ENCODE measurements around the gene BTNL3. TPM values are rescaled to one million over a fixed set of nuclear protein-coding genes. Genes with fewer than 3 reads are reported as not detected.
"Not testable (repeated sequence)": the region's sequence is repeated elsewhere in the genome, so short reads cannot be mapped to it uniquely, and the experiment has no call there.

BTNL3 gene
- total RNA-seq, 1 experiment from 2014 or later: not detected

DNA sequence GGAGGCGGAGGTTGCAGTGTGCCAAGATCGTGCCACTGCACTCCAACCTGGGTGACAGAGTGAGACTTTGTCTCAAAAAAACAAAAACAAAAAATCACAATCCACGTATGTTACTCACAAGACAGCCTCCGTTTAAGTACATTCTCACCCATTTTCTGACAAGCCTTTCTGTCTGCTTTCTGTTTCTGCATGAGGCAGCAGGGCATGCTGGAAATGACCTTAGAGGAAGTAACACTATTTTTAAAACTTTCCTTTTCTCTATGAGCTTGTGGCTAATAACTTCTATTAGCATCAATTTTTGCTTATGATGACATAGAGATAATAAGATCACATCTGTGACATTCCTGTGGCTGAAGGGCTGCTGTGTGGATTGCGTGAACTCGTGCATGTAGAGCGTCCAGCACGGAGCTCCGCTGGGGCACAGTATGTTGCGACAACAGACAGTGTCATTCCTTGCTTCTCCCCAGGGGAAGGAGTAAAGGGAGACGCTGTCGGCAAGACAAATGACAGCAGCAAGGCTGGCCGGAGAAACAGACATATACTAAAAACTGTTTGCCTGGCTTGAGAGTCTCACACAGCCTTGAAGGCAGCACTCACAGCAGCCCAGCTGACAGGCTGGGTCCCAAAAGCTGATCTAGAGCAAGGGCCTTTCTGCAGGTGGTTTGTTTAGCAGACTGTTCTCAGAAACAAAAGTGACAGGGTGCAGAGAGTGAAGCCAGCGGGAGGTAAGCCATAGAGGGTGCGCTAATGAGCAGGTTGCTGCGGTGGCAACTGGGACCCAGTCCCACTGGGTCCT lies 1.6 kb downstream of the BTNL3 start:
- no peaks in the 10 kb centered on the region for H3K36me3 ChIP-seq
- H3K27me3 ChIP-seq (replicated peaks): no peaks in the 10 kb centered on the region; the same call in 1 of the 2 replicates
- H3K4me1 ChIP-seq (replicated peaks): no peaks in the 10 kb centered on the region
- no peaks in the 10 kb centered on the region for H3K9me3 ChIP-seq (replicated peaks)
- no peak for DNase-seq (ENCODE audit: low read depth in 1 of 2, low spot score in 2 of 2)
- no peak overlapping the region for H3K27ac ChIP-seq
- no peak overlapping the region for H3K4me3 ChIP-seq

DNA sequence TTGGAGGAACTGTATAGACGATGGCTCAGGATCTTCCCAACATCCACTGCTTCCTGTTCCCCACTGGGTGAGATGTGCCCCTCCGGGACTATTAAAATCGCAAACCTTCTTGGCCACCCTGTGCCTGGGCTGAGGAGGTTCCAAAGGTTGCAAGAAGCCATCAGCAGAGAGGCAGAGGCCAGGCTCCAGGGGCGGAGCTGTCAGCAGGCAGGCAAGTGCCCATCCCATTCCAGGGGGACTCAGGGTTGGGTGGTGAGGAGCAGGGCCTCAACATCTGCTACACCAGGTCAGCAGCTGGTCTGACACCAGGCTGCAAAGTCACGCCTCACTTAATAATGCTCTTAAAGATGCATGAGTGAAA lies 2.2 kb downstream of the BTNL3 start:
- H3K9me3 ChIP-seq (replicated peaks): no peaks in the 10 kb centered on the region
- no peaks in the 10 kb centered on the region; the same call in 1 of the 2 replicates for H3K27me3 ChIP-seq (replicated peaks)
- H3K4me3 ChIP-seq: no peak overlapping the region
- H3K27ac ChIP-seq: no peak overlapping the region
- no peaks in the 10 kb centered on the region for H3K36me3 ChIP-seq
- DNase-seq (ENCODE audit: low read depth in 1 of 2, low spot score in 2 of 2): no peak
- H3K4me1 ChIP-seq (replicated peaks): no peaks in the 10 kb centered on the region

DNA sequence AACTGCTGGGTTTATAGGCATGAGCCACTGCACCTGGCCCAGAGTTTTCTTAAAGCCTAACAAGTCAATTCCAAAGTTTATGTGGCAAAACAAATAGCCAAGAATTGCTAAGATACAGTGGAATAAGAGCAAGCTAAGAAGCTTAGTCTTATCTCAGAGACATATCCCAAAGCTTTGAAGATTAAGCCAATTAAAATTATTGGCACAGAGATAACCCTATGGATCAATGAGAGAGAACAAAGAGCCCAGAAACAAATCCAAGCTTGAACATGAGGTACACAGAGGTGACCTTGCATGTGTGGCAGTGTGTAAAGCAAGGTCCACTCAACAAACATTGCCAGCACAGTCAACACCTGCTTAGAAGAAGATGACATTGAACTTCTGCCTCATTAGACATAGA lies 13.3 kb downstream of the BTNL3 start:
- Histone ChIP-seq H3K4me1 (replicated peaks) (no peaks in the 10 kb centered on the region), H3K9me3 (replicated peaks) (no peaks in the 10 kb centered on the region), H3K36me3 (no peaks in the 10 kb centered on the region), H3K27ac (no peak overlapping the region), H3K27me3 (replicated peaks) (peaks cover 3% of the 10 kb centered on the region; the same call in 1 of the 2 replicates), H3K4me3 (no peak overlapping the region)
- DNase-seq (ENCODE audit: low read depth in 1 of 2, low spot score in 2 of 2): no peak

DNA sequence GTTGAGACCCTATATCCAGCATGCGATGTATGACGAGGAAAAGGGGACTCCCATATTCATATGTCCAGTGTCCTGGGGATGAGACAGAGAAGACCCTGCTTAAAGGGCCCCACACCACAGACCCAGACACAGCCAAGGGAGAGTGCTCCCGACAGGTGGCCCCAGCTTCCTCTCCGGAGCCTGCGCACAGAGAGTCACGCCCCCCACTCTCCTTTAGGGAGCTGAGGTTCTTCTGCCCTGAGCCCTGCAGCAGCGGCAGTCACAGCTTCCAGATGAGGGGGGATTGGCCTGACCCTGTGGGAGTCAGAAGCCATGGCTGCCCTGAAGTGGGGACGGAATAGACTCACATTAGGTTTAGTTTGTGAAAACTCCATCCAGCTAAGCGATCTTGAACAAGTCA lies 17.1 kb downstream of the BTNL3 start:
- H3K27ac ChIP-seq: no peak overlapping the region
- H3K4me1 ChIP-seq (replicated peaks): no peaks in the 10 kb centered on the region
- H3K27me3 ChIP-seq (replicated peaks): no peaks in the 10 kb centered on the region
- DNase-seq (ENCODE audit: low read depth in 1 of 2, low spot score in 2 of 2): no peak
- no peaks in the 10 kb centered on the region for H3K9me3 ChIP-seq (replicated peaks)
- no peaks in the 10 kb centered on the region for H3K36me3 ChIP-seq
- H3K4me3 ChIP-seq: no peak overlapping the region

DNA sequence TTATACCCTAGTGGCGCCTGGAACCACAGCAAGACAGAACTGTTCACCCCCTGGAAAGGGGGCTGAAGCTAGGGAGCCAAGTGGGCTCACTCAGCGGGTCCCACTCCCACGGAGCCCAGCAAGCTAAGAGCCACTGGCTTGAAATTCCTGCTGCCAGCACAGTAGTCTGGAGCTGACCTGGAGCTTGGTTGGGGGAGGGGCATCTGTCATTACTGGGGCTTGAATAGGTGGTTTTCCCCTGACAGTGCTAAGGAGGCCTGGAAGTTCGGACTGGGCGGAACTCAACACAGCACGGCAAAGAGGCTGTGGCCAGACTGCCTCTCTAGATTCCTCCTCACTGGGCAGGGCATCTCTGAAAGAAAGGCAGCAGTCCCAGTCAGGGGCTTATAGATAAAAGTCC lies 19.5 kb downstream of the BTNL3 start:
- no peaks in the 10 kb centered on the region for H3K27me3 ChIP-seq (replicated peaks)
- H3K9me3 ChIP-seq (replicated peaks): no peaks in the 10 kb centered on the region
- H3K36me3 ChIP-seq: no peaks in the 10 kb centered on the region
- no peaks in the 10 kb centered on the region for H3K4me1 ChIP-seq (replicated peaks)
- DNase-seq (ENCODE audit: low read depth in 1 of 2, low spot score in 2 of 2): no peak
- H3K4me3 ChIP-seq: no peak overlapping the region
- H3K27ac ChIP-seq: no peak overlapping the region

DNA sequence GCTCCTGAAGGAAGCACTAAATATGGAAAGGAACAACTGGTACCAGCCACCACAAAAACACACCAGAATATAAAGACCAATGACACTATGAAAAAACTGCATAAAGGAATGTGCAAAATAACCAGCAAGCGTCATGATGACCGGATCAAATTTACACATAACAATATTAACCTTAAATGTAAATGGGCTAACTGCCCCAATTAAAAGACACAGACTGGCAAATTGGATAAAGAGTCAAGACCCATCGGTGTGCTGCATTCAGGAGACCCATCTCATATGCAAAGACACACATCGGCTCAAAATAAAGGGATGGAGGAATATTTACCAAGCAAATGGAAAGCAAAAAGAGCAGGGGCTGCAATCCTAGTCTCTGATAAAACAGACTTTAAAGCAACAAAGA lies 21.4 kb downstream of the BTNL3 start:
- H3K27me3 ChIP-seq (replicated peaks); H3K4me3 ChIP-seq; H3K27ac ChIP-seq; H3K36me3 ChIP-seq; H3K9me3 ChIP-seq (replicated peaks); H3K4me1 ChIP-seq (replicated peaks); DNase-seq (ENCODE audit: low read depth in 1 of 2, low spot score in 2 of 2): not testable (repeated sequence)

DNA sequence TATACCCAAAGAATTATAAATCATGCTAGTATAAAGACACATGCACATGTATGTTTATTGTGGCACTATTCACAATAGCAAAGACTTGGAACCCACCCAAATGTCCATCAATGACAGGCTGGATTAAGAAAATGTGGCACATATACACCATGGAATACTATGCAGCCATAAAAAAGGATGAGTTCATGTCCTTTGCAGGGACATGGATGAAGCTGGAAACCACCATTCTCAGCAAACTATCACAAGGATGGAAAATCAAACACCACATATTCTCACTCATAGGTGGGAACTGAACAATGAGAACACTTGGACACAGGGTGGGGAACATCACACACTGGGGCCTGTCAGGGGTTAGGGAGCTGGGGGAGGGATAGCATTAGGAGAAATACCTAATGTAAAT lies 26.0 kb downstream of the BTNL3 start:
- not testable (repeated sequence) for H3K4me3 ChIP-seq; H3K36me3 ChIP-seq; H3K27me3 ChIP-seq (replicated peaks); DNase-seq (ENCODE audit: low read depth in 1 of 2, low spot score in 2 of 2); H3K4me1 ChIP-seq (replicated peaks); H3K9me3 ChIP-seq (replicated peaks); H3K27ac ChIP-seq

DNA sequence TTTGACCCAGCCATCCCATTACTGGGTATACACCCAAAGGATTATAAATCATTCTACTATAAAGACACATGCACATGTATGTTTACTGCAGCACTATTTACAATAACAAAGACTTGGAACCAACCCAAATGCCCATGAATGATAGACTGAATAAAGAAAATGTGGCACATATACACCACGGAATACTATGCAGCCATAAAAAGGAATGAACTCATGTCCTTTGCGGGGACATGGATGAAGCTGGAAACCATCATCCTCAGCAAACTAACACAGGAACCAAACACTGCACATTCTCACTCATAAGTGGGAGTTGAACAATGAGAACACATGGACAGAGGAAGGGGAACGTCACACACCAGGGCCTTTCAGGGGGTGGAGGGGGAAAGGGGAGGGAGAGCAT lies 28.8 kb downstream of the BTNL3 start:
- H3K27me3 ChIP-seq (replicated peaks); H3K4me3 ChIP-seq; H3K36me3 ChIP-seq; DNase-seq (ENCODE audit: low read depth in 1 of 2, low spot score in 2 of 2); H3K4me1 ChIP-seq (replicated peaks); H3K27ac ChIP-seq; H3K9me3 ChIP-seq (replicated peaks): not testable (repeated sequence)

DNA sequence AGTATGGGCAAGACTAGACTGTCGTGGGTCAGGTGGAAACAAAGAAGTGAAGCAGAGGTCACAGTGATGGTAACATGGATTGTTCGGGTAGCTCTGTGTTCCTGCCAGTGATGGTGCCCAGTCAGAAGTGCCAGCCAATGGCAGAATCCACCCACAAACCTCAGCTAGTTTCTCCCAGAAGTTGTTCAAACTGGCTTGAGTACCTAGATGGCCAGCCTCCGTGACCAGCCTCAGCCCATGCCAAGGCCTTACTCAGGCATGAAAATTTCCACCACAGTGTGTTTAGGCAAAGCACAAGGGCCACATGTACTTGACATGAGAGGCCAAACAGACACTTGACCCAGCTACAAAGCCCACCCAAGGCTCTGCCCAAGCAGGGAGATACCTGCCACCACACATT lies 32.0 kb downstream of the BTNL3 start:
- H3K27me3 ChIP-seq (replicated peaks): no peaks in the 10 kb centered on the region
- no peak overlapping the region for H3K4me3 ChIP-seq
- DNase-seq (ENCODE audit: low read depth in 1 of 2, low spot score in 2 of 2): no peak

DNA sequence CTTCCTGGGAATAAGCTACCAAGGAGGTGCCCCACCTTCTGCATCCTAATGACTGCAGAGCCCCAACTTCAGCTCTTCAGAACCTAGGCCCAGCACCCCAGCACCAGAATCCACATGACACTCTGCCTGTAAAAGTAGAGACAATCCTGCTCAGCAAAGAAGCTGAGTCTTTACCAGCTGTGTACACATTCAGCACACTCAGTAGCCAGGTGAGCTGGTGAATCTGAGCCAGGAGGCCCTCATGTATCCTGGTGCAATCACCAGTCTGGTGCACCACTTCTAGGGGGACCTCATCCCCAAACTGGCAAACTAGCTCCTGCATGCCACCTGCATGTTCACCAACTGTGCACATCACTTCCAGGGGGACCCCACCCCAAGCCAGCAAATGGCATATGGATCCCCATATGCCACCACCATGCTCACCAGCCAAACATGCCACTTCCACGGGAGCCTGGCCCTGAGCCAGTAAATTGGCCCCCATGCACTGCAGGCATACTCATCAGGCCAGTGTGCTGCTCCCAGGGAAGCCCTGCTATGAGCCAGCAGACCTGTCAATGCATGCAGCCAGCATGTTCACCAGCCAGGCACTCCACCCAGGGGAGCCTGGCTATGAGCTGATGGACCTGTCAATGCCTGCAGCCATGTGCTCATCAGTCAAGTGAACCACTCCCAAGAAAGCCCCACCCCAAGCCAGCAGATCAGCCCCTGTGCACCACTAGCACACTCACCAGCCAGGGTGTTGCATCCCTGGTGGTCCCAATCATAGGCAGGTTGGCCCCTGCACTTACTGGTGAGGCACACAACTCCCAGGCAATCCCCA lies 35.8 kb downstream of the BTNL3 start:
- DNase-seq (ENCODE audit: low read depth in 1 of 2, low spot score in 2 of 2): no peak
- no peak overlapping the region for H3K4me3 ChIP-seq
- H3K4me1 ChIP-seq (replicated peaks): no peaks in the 10 kb centered on the region
- H3K27me3 ChIP-seq (replicated peaks): no peaks in the 10 kb centered on the region
- no peaks in the 10 kb centered on the region for H3K9me3 ChIP-seq (replicated peaks)
- H3K27ac ChIP-seq: no peak overlapping the region
- no peaks in the 10 kb centered on the region for H3K36me3 ChIP-seq

More for the DNA sequence above, 32.0 kb downstream of the BTNL3 start:
- Histone ChIP-seq H3K9me3 (replicated peaks) (no peaks in the 10 kb centered on the region), H3K27ac (no peak overlapping the region), H3K4me1 (replicated peaks) (no peaks in the 10 kb centered on the region), H3K36me3 (no peaks in the 10 kb centered on the region)

DNA sequence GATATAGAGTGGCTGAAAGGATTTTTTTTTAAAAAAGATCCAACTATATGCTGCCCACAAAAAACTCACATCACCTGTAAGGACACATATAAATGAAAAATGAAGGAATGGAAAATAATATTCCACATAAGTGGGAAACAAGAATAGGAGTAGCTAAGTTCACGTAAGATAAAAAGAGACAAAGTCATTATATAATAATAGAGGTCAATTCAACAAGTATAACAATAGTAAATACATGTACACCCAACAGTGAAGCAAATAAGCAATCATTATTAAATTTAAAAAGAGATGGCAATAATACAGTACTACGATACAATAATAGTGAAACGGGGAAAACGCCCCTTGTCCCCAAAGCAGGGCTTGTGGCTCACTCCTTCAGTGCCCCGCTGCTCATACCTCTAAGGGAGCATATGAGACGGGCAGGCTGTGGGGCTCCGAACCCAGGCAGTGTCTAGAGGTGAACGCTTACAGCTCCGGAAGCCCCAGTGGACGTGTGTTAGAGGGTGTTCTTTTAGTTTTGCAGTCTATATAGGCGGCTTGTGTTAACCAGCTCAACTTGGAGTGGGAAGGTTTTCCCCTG lies 38.9 kb downstream of the BTNL3 start:
- Histone ChIP-seq H3K4me3 (no peak overlapping the region), H3K36me3 (no peaks in the 10 kb centered on the region), H3K4me1 (replicated peaks) (no peaks in the 10 kb centered on the region), H3K27ac (no peak overlapping the region), H3K27me3 (replicated peaks) (no peaks in the 10 kb centered on the region), H3K9me3 (replicated peaks) (no peaks in the 10 kb centered on the region)
- DNase-seq (ENCODE audit: low read depth in 1 of 2, low spot score in 2 of 2): no peak

DNA sequence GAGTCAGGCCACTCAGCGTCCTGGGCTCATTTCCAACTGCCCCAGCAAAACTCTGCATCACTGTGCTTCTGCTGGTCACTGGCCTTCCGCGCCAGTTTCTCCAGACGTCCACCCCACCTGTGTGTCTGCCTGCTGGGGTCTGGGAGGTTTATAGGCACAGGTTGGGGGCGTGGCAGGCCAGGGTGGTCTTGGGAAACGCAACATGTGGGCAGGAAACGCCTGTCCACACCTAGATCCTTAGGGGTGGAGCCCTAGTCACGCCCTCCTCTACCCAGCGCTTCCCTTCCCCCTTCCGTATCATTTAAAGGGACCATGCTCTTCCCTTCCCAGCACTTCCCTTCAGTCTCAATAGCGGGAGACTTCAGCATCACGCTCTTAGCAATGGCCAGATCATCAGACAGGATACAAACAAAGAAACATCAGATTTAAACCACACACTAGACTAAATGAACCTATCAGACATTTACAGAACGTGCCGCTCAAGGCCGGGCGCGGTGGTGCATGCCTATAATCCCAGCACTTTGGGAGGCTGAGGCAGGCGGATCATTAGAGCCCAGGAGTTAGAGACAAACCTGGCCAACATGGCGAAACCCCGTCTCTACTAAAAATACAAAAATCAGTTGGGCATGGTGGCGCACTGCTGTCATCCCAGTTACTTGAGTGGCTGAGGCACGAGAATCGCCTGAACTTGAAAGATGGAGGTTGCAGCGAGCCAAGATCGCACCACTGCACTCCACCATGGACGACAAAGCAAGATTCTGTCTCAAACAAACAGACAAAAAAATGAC lies 39.6 kb downstream of the BTNL3 start:
- no peak overlapping the region for H3K4me3 ChIP-seq

DNA sequence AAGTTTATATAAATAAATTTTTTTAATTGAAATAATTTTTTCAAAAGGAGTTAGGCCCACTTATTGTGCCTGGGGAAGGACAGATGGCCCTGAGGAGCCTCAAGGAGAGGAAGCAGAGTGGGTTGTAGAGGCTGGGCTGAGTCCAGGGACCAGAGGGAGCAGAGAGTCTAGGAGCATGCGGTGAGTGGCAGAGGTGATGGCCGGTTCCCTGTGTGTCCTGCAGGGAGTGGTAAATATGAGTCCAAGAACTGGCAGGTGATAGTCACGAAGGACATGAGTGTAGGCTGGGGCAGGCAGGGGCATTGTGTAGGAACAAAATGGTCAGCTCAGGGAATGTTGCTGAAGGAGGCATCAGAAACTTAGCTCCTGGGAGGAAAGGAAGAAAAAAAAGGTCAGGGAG lies 43.1 kb downstream of the BTNL3 start:
- H3K27me3 ChIP-seq (replicated peaks): 0 out of 2 replicates have a peak, but pooled peaks cover 4% of the 10 kb centered on the region
- no peak for DNase-seq (ENCODE audit: low read depth in 1 of 2, low spot score in 2 of 2)
- no peaks in the 10 kb centered on the region for H3K36me3 ChIP-seq
- no peak overlapping the region for H3K4me3 ChIP-seq
- H3K9me3 ChIP-seq (replicated peaks): 0 out of 2 replicates have a peak, but pooled peaks cover 2% of the 10 kb centered on the region
- no peak overlapping the region for H3K27ac ChIP-seq
- H3K4me1 ChIP-seq (replicated peaks): no peaks in the 10 kb centered on the region

More for the DNA sequence above, 39.6 kb downstream of the BTNL3 start:
- no peaks in the 10 kb centered on the region for H3K4me1 ChIP-seq (replicated peaks)
- 0 out of 2 replicates have a peak, but pooled peaks cover 2% of the 10 kb centered on the region for H3K9me3 ChIP-seq (replicated peaks)
- no peak for DNase-seq (ENCODE audit: low read depth in 1 of 2, low spot score in 2 of 2)
- H3K36me3 ChIP-seq: no peaks in the 10 kb centered on the region
- H3K27ac ChIP-seq: no peak overlapping the region
- no peaks in the 10 kb centered on the region for H3K27me3 ChIP-seq (replicated peaks)

All from SJSA1 (cell line).